NCI-H2107 treated with DMSO at 0.1 percent for 48 hours (cell line): ENCODE results near the gene SOX12.

Experiments
- DNase-seq: peaks from one replicate; lab custom pipeline; 2025; ENCODE audit not compliant: unreplicated experiment; lab: John Stamatoyannopoulos, UW

Gene SOX12

DNA sequence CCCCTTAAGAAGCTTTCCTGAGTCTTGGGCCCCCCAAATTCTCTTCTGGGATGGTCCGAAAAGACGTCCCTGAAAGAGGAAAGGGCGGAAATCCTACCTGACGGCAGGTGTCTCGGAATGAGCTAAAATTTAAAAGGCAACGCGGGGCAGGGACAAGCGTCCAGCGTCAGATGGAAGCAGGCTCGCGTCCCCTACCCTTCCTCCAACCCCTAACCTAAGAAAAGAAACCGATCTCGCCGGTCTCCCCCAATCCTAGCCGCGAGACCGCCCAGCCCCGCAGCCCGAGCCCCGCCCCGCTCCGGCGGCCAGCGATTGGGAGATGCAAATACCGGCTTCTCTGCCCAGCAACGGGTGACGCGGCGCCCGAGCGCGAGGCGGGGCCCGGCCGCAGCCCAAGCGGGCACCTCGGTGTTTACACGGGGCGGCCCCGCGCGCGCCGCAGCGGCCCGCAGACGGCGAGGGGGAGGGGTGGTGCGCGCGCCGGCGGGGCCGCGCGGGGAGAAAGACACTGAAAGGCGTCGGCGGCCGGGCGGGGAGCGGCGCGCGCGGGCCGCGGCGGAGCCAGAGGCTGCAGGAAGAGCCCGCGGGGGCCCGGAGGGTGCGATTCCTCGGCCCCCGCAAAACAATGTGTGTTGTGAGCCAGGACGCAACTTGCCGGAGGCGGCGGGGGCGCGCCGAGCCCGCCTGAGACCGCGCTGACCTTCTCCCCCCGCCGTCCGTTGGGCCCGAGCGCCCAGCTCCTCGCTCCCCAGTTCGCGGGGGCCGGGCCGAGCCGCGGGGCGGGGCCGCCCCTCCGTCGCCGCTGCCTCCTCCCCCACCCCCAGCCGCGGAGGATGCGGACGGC is at the start of gene SOX12:
SOX12 (plus strand) TSS at position 508 of the 844 bp plus-strand sequence. CDS start 373 bp downstream, outside the sequence.
- DNase-seq = peak; percentile 29

GRCh38 chr20:275791-276190 is 49.6 kb upstream of the SOX12 start:
- no peak for DNase-seq

- DNase-seq = no peak
These were observed 48.5 kb upstream of the SOX12 start for GRCh38 chr20:276620-277495.

DNA sequence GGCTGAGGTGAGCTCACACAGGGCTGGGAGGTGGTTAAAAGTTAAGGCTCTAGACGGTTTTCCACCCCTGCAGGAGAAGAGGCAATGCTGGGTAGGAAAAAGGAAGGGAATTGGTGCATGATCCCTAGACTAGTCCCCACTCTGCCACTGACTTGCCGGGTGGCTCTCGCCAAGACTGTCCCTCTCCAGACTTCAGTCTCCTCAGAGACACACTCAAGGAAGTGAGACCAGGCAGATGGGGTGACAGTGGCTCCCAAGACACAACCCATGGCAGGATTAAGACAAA is 47.9 kb upstream of the SOX12 start:
- no peak for DNase-seq

GRCh38 chr20:278181-278580 is 47.2 kb upstream of the SOX12 start:
- DNase-seq = no peak

GRCh38 chr20:278607-279571 is 46.5 kb upstream of the SOX12 start:
- no peak for DNase-seq

DNA sequence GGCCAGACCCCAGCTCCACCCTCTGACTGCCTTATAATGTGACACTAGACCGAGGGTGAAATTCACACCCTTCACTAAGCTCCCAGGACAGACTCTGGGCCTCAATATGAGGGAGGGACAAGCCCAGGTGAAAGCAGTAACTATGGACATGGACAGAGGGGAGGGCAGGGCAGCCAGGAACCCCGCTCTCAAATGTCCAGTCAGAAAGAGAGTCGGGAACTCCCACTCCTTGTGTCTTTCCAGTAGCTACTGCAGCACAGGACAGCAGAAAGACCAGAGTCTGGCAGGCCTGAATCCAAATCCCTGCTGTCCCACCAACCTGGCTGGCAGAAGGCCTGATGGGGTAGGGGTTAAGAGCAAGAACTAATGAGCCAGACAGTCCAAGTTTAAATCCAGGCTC is 41.2 kb upstream of the SOX12 start:
- no peak for DNase-seq

DNA sequence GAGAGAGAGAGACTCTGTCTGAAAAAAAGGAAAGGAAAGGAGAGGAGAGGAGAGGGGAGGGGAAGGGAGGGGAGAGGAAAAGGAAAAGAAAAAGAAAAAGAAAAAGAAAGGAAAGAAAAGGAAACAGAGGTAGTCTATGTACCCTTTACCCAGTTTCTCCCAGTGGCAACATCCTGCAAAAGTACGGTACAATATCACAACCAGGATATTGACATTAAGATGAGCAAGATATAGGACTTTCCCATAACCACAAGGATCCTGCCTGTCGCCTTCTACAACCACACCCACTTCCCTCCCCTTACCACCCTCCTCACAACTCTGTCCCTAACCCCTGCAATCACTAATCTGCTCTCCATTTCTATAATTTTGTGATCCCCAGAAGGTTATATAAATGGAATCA is 38.8 kb upstream of the SOX12 start:
- DNase-seq = no peak

DNA sequence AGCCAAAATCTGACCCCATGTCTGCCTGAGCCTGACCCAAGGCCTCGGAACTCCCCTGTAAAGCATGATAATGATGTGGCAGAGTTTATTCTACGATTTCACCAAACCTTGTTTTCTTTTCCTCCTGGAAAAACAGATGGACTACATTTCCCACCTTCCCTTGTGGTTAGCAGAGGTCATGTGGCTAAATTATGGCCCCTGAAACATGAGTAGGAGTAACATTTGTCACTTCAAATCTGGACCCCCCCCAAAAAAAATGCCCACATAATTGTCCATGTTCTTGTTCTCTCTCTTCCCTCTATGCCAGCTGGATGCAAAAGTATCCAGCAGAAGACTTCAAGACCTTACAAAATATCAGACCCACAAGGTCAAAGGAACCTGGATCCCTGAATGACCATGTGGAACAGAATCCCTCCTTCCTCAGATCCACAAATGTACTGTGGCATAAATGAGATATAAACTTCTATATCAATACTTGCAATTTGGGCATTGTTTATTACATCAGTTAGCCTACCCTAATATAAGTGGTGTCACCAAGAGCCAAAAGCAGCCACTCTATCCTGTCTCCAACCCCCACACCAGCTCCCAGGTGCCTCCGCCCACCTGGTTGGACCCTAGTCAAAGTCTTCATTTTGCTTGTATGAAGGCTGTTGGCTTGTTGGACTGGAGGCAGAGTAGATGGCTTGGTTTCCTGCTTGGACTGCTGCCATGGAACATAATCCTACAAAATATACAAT is 36.2 kb upstream of the SOX12 start:
- DNase-seq = no peak

- DNase-seq = no peak
These were observed 35.7 kb upstream of the SOX12 start for GRCh38 chr20:289693-290083.

- peak; percentile 62 for DNase-seq
These were observed 35.1 kb upstream of the SOX12 start, which contains the start of gene C20orf96 for GRCh38 chr20:290084-290831. Gene C20orf96, minus strand, starts transcription at chr20:290750. Its CDS starts 140 bp downstream, at chr20:290610.

GRCh38 chr20:294602-295001 is 30.8 kb upstream of the SOX12 start:
- no peak for DNase-seq

- no peak for DNase-seq
These were observed 29.5 kb upstream of the SOX12 start for GRCh38 chr20:295804-296203.

DNA sequence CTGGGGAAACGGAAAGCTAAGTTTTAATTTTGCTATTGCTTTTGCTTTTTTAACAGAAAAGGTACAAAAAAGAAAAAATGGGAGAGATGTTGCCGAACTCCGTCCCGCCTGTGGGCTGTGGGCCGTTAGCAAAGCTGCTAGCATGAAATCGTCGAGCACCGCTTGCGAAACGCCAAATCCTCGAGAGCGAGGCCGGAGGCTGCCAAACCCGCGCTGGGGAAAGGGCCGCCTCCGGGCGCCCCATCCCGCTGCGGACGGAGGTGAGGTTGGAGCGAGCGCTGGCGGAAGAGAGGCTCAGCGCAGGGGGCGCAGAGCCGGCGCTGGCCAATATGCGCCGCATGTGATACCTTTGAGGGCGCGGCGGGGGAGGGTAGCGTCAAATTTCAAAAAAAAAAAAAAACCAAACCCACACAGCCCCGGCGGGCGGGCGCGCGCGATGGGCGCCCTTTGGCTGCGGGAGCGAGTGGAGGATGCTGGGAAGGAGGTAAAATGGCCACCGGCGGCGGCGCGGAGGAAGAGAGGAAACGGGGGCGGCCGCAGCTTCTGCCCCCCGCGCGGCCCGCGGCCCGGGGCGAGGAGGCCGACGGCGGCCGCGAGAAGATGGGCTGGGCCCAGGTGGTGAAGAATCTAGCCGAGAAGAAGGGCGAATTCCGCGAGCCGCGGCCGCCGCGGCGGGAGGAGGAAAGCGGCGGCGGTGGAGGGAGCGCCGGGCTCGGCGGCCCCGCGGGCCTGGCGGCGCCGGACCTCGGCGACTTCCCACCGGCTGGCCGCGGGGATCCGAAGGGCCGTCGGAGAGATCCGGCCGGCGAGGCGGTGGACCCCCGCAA is 28.0 kb upstream of the SOX12 start, which contains the start of gene ZCCHC3:
ZCCHC3 (plus strand) TSS at position 473 of the 827 bp plus-strand sequence; CDS start at position 490, 17 bp downstream.
- DNase-seq = peak; percentile 63

DNA sequence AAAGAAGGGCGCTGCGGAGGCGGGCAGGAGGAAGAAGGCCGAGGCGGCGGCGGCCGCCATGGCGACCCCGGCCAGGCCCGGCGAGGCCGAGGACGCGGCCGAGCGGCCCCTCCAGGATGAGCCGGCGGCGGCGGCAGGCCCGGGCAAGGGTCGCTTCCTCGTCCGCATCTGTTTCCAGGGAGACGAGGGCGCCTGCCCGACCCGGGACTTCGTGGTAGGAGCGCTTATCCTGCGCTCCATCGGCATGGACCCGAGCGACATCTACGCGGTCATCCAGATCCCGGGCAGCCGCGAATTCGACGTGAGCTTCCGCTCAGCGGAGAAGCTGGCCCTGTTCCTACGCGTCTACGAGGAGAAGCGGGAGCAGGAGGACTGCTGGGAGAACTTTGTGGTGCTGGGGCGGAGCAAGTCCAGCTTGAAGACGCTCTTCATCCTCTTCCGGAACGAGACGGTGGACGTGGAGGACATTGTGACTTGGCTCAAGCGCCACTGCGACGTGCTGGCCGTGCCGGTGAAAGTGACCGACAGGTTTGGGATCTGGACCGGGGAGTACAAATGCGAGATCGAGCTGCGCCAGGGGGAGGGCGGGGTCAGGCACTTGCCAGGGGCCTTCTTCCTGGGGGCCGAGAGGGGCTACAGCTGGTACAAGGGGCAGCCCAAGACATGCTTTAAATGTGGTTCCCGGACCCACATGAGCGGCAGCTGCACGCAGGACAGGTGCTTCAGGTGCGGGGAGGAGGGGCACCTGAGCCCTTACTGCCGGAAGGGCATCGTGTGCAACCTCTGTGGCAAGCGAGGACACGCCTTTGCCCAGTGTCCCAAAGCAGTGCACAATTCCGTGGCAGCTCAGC is 27.2 kb upstream of the SOX12 start:
- no peak for DNase-seq

GRCh38 chr20:298776-299391 is 26.5 kb upstream of the SOX12 start:
- no peak for DNase-seq

DNA sequence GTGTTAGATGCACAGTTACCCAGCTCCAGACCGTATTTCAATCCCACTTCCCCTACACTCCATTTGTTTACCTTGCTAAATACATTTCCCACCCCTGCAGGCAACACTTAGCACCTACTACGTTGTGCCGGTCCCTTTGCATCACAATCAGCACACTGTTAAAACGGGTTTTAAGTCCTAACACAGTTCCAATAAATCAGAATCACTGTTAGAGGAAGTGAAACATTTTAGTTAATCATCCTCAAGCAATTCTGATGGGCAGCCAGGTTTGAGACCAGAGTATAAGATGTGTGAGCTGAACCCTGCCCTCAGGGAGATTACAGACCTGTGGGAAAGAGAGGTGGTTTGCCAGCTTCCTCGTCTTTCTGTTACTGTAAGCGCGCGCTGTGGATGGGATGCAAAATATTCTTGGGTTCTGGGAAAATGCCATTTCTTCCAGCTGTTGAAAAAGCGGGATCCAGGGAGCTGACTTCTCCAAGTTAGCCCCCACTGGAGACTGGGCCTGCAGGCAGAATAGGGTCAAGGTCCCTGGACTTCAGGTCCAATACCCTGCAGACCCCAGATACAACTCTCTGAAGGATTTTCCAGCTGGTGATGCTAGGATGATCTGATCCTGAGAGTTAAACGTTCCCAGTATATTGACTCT is 24.9 kb upstream of the SOX12 start:
- DNase-seq = no peak
